Measurements from ENCODE around the gene FRAS1. TPM values are rescaled to one million over a fixed set of nuclear protein-coding genes. Genes with fewer than 3 reads are reported as not detected.
A peak's percentile ranks its signal among the peaks of the same experiment; 100 is the strongest.

The FRAS1 gene
- total RNA-seq, 1 donor from 2014 or later: not detected

GRCh38 chr4:78553043-78553396, 495.9 kb downstream of the FRAS1 start:
- Mint-ChIP-seq H3K4me3 (no peak overlapping the region), H3K4me1 (peaks cover 16% of the 10 kb centered on the region), H3K27me3 (peaks cover 22% of the 10 kb centered on the region), H3K27ac (no peak overlapping the region), H3K36me3 (ENCODE audit: low read depth) (no peaks in the 10 kb centered on the region), H3K9me3 (no peaks in the 10 kb centered on the region)
- DNase-seq: no peak
- ChIA-PET POLR2A (no interaction called here), CTCF (no interaction called here)
- TF ChIP-seq CTCF (IDR thresholded peaks at IDR 0.05): no peak
- intact Hi-C loops (cut with micrococcal nuclease): no loop called here
- no peak for ATAC-seq (ENCODE audit: low read depth)

GRCh38 chr4:78553529-78554060, 496.5 kb downstream of the FRAS1 start:
- Mint-ChIP-seq H3K4me3 (no peak overlapping the region), H3K4me1 (peaks cover 16% of the 10 kb centered on the region), H3K27me3 (peaks cover 22% of the 10 kb centered on the region), H3K9me3 (no peaks in the 10 kb centered on the region), H3K27ac (no peak overlapping the region), H3K36me3 (ENCODE audit: low read depth) (no peaks in the 10 kb centered on the region)
- intact Hi-C loops (cut with micrococcal nuclease): no loop called here
- ATAC-seq (ENCODE audit: low read depth): no peak
- DNase-seq: no peak
- ChIA-PET POLR2A (no interaction called here), CTCF (no interaction called here)
- TF ChIP-seq CTCF (IDR thresholded peaks at IDR 0.05): no peak

- ChIA-PET POLR2A (no interaction called here), CTCF (no interaction called here)
- DNase-seq (no peak), ATAC-seq (ENCODE audit: low read depth) (no peak)
- peaks cover 8% of the 10 kb centered on the region for H3K4me1 Mint-ChIP-seq
- H3K9me3 Mint-ChIP-seq: no peaks in the 10 kb centered on the region
- no peaks in the 10 kb centered on the region for H3K36me3 Mint-ChIP-seq (ENCODE audit: low read depth)
- peak overlapping the region; percentile 46 for H3K27ac Mint-ChIP-seq
- H3K27me3 Mint-ChIP-seq: peaks cover 5% of the 10 kb centered on the region
- no peak for TF ChIP-seq CTCF (IDR thresholded peaks at IDR 0.05)
- no peak overlapping the region for H3K4me3 Mint-ChIP-seq
- intact Hi-C loops (cut with micrococcal nuclease): no loop called here
Measured at GRCh38 chr4:78556665-78557064, 499.5 kb downstream of the FRAS1 start.

DNA sequence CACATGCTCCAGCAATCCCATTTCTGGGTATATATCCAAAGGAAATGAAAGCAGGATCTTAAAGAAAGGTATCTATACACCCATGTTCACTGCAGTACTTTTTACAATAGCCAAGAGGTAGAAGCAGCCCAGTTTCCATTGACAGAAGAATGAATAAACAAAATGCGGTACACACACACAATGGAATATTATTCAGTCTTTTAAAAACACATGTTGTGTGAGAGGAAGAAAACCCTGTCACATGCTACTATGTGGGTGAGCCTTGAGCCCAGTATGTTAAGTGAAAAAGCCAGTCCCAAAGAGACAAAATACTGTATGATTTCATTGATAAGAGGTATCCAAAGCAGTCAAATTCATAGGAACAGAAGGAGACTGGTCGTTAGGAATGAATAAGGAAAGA, 500.7 kb downstream of the FRAS1 start:
- ATAC-seq (ENCODE audit: low read depth): no peak

GRCh38 chr4:78558410-78558809, 501.3 kb downstream of the FRAS1 start:
- DNase-seq (no peak), ATAC-seq (ENCODE audit: low read depth) (no peak)
- TF ChIP-seq CTCF (IDR thresholded peaks at IDR 0.05): no peak
- no peaks in the 10 kb centered on the region for H3K9me3 Mint-ChIP-seq
- intact Hi-C loops (cut with micrococcal nuclease): no loop called here
- H3K27me3 Mint-ChIP-seq: peaks cover 7% of the 10 kb centered on the region
- H3K4me1 Mint-ChIP-seq: no peaks in the 10 kb centered on the region
- no peak overlapping the region for H3K27ac Mint-ChIP-seq
- H3K4me3 Mint-ChIP-seq: no peak overlapping the region
- ChIA-PET CTCF (no interaction called here), POLR2A (no interaction called here)
- H3K36me3 Mint-ChIP-seq (ENCODE audit: low read depth): no peaks in the 10 kb centered on the region

More for the DNA sequence above, 500.7 kb downstream of the FRAS1 start:
- H3K27me3 Mint-ChIP-seq: peaks cover 7% of the 10 kb centered on the region
- intact Hi-C loops (cut with micrococcal nuclease): no loop called here
- no peaks in the 10 kb centered on the region for H3K36me3 Mint-ChIP-seq (ENCODE audit: low read depth)
- POLR2A ChIA-PET: no interaction called here
- CTCF ChIA-PET: no interaction called here
- no peaks in the 10 kb centered on the region for H3K9me3 Mint-ChIP-seq
- no peak overlapping the region for H3K4me3 Mint-ChIP-seq
- no peak for TF ChIP-seq CTCF (IDR thresholded peaks at IDR 0.05)
- H3K27ac Mint-ChIP-seq: no peak overlapping the region
- H3K4me1 Mint-ChIP-seq: no peaks in the 10 kb centered on the region
- no peak for DNase-seq

All from activated B cell treated with CpG ODN at 0.5 μM for 24 hours (primary cell).